Endodermal cell (in vitro differentiated cells): ENCODE measurements around the gene IQCF6. TPM values are rescaled to one million over a fixed set of nuclear protein-coding genes. Genes with fewer than 3 reads are reported as not detected.

ENCODE experiments used
- DNase-seq: peaks from one replicate; pipeline ENCODE4 v3.0.0-alpha.2; 2017
- H3K27ac ChIP-seq: 2 replicates; pipeline ENCODE4 v1.5.1; 2013; ENCODE audit warnings: mild to moderate bottlenecking, low read depth, low read length, moderate library complexity
- H3K27me3 ChIP-seq: 2 replicates; pipeline ENCODE4 v1.6.1; 2013; ENCODE audit warnings: mild to moderate bottlenecking, low read length, moderate library complexity; ENCODE audit not compliant: insufficient read depth, control insufficient read depth, poor library complexity, severe bottlenecking
- H3K36me3 ChIP-seq: 2 replicates; pipeline ENCODE4 v1.7.0; 2013; ENCODE audit warnings: mild to moderate bottlenecking, low read length, moderate library complexity; ENCODE audit not compliant: control insufficient read depth, insufficient read depth
- H3K4me1 ChIP-seq: one replicate; pipeline ENCODE4 v1.7.0; 2013; ENCODE audit warnings: low read length; ENCODE audit not compliant: control insufficient read depth, insufficient read depth
- H3K4me3 ChIP-seq: 2 replicates; pipeline ENCODE4 v1.5.1; 2013; ENCODE audit warnings: mild to moderate bottlenecking, low read length, moderate library complexity
- H3K9ac ChIP-seq: 2 replicates; pipeline ENCODE4 v1.6.1; 2013; ENCODE audit warnings: mild to moderate bottlenecking, low read length, moderate library complexity; ENCODE audit not compliant: poor library complexity, severe bottlenecking; ENCODE audit errors: extremely low read depth
- H3K9me3 ChIP-seq: 2 replicates; pipeline ENCODE4 v1.6.1; 2013; ENCODE audit warnings: mild to moderate bottlenecking, low read length, moderate library complexity; ENCODE audit not compliant: control insufficient read depth
- H3K27ac Mint-ChIP-seq: 2 replicates; pipeline ENCODE4 v1.8.0; 2020; ENCODE audit warnings: mixed read lengths
- H3K27me3 Mint-ChIP-seq: 2 replicates; pipeline ENCODE4 v1.8.0; 2021; ENCODE audit warnings: mild to moderate bottlenecking, mixed read lengths; ENCODE audit not compliant: insufficient read depth
- H3K36me3 Mint-ChIP-seq: 2 replicates; pipeline ENCODE4 v1.8.0; 2020; ENCODE audit warnings: low read depth, mixed read lengths
- H3K4me1 Mint-ChIP-seq: 2 replicates; pipeline ENCODE4 v1.8.0; 2020; ENCODE audit warnings: mixed read lengths
- H3K4me3 Mint-ChIP-seq: 2 replicates; pipeline ENCODE4 v1.8.0; 2020; ENCODE audit warnings: mild to moderate bottlenecking, moderate library complexity, mixed read lengths
- H3K9me3 Mint-ChIP-seq: 2 replicates; pipeline ENCODE4 v1.8.0; 2020; ENCODE audit warnings: mild to moderate bottlenecking, mixed read lengths
- WGBS, 2 experiments: methylation state at CpG; one replicate each; pipeline versions ENCODE4 v1.1.5 to v1.1.7; 2013; ENCODE audit warnings: missing lambda C conversion rate in 2 of 2, mixed read lengths in 1 of 2; ENCODE audit not compliant: insufficient coverage in 1 of 2, insufficient read length in 1 of 2; 5-methylcytosine and 5-hydroxymethylcytosine counted together
- total RNA-seq, 2 donors: library from RNA; stranded (reverse); fragmentation: NEBNext Ultra II Directional in 1 of 2; extraction: Animal tissue kit (Norgen Biotek cat#: 25700) in 1 of 2; gene quantifications; 2 replicates in 1 of 2; 3 replicates in 1 of 2; pipeline ENCODE4 v1.2.1, GENCODE V29; 2021
- TF ChIP-seq, protein P1 (sequence below): fragments of 200-600 bp; sonication (generic); conservative IDR thresholded peaks from 2 replicates; pipeline ENCODE4 v1.5.0; 2021; ENCODE audit warnings: antibody characterized with exemption, mild to moderate bottlenecking

Gene IQCF6
- total RNA-seq, 2 donors from 2014 or later, result not detected

DNA sequence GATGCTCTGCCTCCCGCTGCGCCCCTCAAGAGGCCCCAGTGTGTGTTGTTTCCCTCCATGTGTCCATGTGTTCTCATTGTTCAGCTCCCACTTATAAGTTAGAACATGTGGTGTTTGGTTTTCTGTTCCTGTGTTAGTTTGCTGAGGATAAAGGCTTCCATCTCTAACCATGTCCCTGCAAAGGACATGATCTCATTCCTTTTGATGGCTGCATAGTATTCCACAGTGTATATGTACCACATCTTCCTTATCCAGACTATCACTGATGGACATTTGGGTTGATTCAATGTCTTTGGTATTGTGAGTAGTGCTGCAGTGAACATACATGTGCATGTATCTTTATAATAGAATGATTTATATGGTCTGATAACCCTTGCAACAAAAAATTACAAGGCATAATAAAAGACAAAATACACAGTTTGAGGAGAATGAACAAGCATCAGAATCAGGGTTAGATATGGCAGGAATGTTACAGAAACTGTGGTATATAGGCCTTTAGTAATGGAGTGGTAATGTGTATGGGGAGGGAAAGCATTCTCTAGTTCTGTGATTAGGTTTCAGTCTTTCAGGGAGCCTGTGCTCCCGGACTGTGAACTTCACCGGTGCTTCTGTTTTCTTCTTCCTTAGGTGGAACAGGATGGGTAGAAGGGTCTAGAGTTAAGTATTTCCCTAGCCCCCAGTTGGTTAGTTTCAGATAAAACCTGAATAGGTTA, 45.0 kb downstream of the IQCF6 start:
- TF ChIP-seq, protein P1, sequence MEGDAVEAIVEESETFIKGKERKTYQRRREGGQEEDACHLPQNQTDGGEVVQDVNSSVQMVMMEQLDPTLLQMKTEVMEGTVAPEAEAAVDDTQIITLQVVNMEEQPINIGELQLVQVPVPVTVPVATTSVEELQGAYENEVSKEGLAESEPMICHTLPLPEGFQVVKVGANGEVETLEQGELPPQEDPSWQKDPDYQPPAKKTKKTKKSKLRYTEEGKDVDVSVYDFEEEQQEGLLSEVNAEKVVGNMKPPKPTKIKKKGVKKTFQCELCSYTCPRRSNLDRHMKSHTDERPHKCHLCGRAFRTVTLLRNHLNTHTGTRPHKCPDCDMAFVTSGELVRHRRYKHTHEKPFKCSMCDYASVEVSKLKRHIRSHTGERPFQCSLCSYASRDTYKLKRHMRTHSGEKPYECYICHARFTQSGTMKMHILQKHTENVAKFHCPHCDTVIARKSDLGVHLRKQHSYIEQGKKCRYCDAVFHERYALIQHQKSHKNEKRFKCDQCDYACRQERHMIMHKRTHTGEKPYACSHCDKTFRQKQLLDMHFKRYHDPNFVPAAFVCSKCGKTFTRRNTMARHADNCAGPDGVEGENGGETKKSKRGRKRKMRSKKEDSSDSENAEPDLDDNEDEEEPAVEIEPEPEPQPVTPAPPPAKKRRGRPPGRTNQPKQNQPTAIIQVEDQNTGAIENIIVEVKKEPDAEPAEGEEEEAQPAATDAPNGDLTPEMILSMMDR, result no peak
- no peak overlapping the region for H3K27ac ChIP-seq
- no peaks in the 10 kb centered on the region for H3K27me3 ChIP-seq
- peak overlapping the region; percentile 39 for H3K9ac ChIP-seq
- Mint-ChIP-seq H3K27ac (peak overlapping the region; percentile 91), H3K9me3 (no peaks in the 10 kb centered on the region), H3K4me3 (peak overlapping the region; percentile 34), H3K27me3 (peaks cover 3% of the 10 kb centered on the region), H3K36me3 (no peaks in the 10 kb centered on the region), H3K4me1 (peaks cover 12% of the 10 kb centered on the region)
- WGBS, 2 experiments, result 80 to 100% methylated on average over 2 to 4 of the region's 4 CpGs
- H3K4me1 ChIP-seq, result peaks cover 6% of the 10 kb centered on the region
- DNase-seq, result no peak
- H3K36me3 ChIP-seq, result no peaks in the 10 kb centered on the region
- peaks cover 5% of the 10 kb centered on the region for H3K9me3 ChIP-seq
- H3K4me3 ChIP-seq, result peak overlapping the region; percentile 71

DNA sequence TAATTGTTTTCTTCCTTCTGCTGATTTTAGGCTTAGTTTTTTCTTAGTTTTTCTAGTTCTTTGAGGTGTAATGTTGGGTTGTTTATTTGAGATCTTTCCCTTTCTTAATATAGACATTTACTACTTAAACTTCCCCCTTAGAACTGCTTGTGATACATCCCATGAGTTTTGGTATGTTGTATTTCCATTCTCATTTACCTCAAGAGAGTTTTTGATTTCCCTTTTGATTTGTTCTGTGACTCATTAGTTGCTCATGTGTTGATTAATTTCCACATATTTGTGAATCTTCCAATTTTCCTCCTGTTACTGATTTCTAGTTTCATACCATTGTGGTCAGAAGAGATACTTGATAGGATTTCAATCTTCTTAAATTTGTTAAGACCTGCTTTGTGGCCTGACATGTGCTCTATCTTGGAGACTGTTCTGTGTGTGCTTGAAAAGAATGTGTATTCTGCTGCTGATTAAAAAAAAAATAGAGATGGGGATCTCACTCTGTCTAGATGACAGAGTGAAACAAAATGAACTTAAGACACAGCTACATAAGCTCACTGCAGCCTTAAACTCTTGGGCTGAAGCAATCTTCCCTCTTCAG, 49.9 kb downstream of the IQCF6 start:
- Histone ChIP-seq H3K9me3 (peaks cover 5% of the 10 kb centered on the region), H3K27me3 (no peaks in the 10 kb centered on the region), H3K27ac (no peak overlapping the region), H3K4me3 (no peak overlapping the region), H3K9ac (no peak overlapping the region), H3K4me1 (no peaks in the 10 kb centered on the region), H3K36me3 (no peaks in the 10 kb centered on the region)
- no peak for DNase-seq
- Mint-ChIP-seq H3K27ac (no peak overlapping the region), H3K4me3 (no peak overlapping the region), H3K9me3 (no peaks in the 10 kb centered on the region), H3K27me3 (no peaks in the 10 kb centered on the region), H3K4me1 (peaks cover 1% of the 10 kb centered on the region), H3K36me3 (no peaks in the 10 kb centered on the region)
- TF ChIP-seq, protein P1, result no peak

Other genes with a start within 250 kb of the IQCF6 start
- 10 to 100 TPM; 54.1 to 56.4 TPM for gene RAD54L2, start 240.5 kb downstream of the IQCF6 start, total RNA-seq
- 10 to 100 TPM; 21.1 to 24.9 TPM for gene TEX264, start 108.0 kb downstream of the IQCF6 start, total RNA-seq
- 1 to 10 TPM; 3.9 to 7.4 TPM for gene GRM2, start 72.2 kb downstream of the IQCF6 start, total RNA-seq
- not detected for gene IQCF2, start 82.4 kb upstream of the IQCF6 start, total RNA-seq
- gene IQCF5, start 96.4 kb upstream of the IQCF6 start, total RNA-seq, result not detected
- under 1 TPM in 1 of 2 donors, not detected in 1; 0.53 TPM for gene IQCF1, start 124.1 kb upstream of the IQCF6 start, total RNA-seq
- gene RRP9, start 162.7 kb upstream of the IQCF6 start, total RNA-seq, result 10 to 100 TPM; 38.6 to 89.3 TPM
- gene PARP3, start 163.1 kb upstream of the IQCF6 start, total RNA-seq, result 1 to 10 TPM; 4.5 to 5.7 TPM
- under 1 TPM; 0.40 to 0.44 TPM for gene GPR62, start 176.1 kb upstream of the IQCF6 start, total RNA-seq
- 10 to 100 TPM; 54.1 to 68.1 TPM for gene PCBP4, start 188.2 kb upstream of the IQCF6 start, total RNA-seq
- 10 to 100 TPM; 11.4 to 12.9 TPM for gene ABHD14B, start 194.8 kb upstream of the IQCF6 start, total RNA-seq
- gene ABHD14A, start 195.8 kb upstream of the IQCF6 start, total RNA-seq, result 10 to 100 TPM in 1 of 2 donors, 1 to 10 TPM in 1; 9.6 to 10.1 TPM
- 10 to 100 TPM; 58.2 to 69.4 TPM for gene ACY1, start 204.3 kb upstream of the IQCF6 start, total RNA-seq
- gene RPL29, start 216.7 kb upstream of the IQCF6 start, total RNA-seq, result 1,000 to 10,000 TPM; 1,325 to 1,600 TPM